HepG2 (cell line): Measurements from ENCODE around the gene MAGI1. TPM values are rescaled to one million over a fixed set of nuclear protein-coding genes. Genes with fewer than 3 reads are reported as not detected.
A peak's percentile ranks its signal among the peaks of the same experiment; 100 is the strongest.

ENCODE experiments used
- ARNTL ChIP-seq: sonication (generic); formaldehyde crosslinking; IDR thresholded peaks from 2 replicates; pipeline ENCODE4 v1.4.0; 2020; ENCODE audit warnings: mild to moderate bottlenecking, missing genetic modification reagents
- GLI4 ChIP-seq: sonication (generic); formaldehyde crosslinking; IDR thresholded peaks from 2 replicates; pipeline ENCODE4 v1.5.1; 2020; ENCODE audit warnings: missing genetic modification reagents, mild to moderate bottlenecking, moderate library complexity, borderline replicate concordance
- IKZF4 ChIP-seq: sonication (generic); formaldehyde crosslinking; IDR thresholded peaks from 2 replicates; pipeline ENCODE4 v1.5.1; 2020; ENCODE audit warnings: borderline replicate concordance, mild to moderate bottlenecking, low read depth, missing genetic modification reagents; ENCODE audit errors: not compliant biosample characterization
- LCORL ChIP-seq, 2 experiments: fragments of 450-650 bp in 1 of 2; sonication (generic) in 1 of 2; formaldehyde crosslinking in 1 of 2; IDR thresholded peaks; 2 replicates each; pipeline versions ENCODE4 v1.5.0 to v1.6.1; 2017 to 2020; ENCODE audit warnings: antibody characterized with exemption in 1 of 2, missing genetic modification reagents in 1 of 2
- NR1H2 ChIP-seq: sonication (generic); formaldehyde crosslinking; IDR thresholded peaks from 2 replicates; pipeline ENCODE4 v1.8.1; 2022; ENCODE audit warnings: low read depth, missing genetic modification reagents, borderline replicate concordance
- PPARG ChIP-seq: conservative IDR thresholded peaks from 2 replicates; pipeline ENCODE4 v1.6.1; 2016; ENCODE audit warnings: missing biosample characterization, missing genetic modification reagents
- REPIN1 ChIP-seq: sonication (generic); formaldehyde crosslinking; IDR thresholded peaks from 2 replicates; pipeline ENCODE4 v1.8.0; 2022; ENCODE audit warnings: missing genetic modification reagents, low read depth, mild to moderate bottlenecking, borderline replicate concordance
- SAP130 ChIP-seq: IDR thresholded peaks from 2 replicates; pipeline ENCODE4 v1.6.1; 2016; ENCODE audit warnings: low read depth
- TARDBP ChIP-seq: sonication (generic); formaldehyde crosslinking; IDR thresholded peaks from 2 replicates; pipeline ENCODE4 v1.8.0; 2022; ENCODE audit warnings: mild to moderate bottlenecking, missing genetic modification reagents
- TOE1 ChIP-seq: sonication (generic); formaldehyde crosslinking; IDR thresholded peaks from 2 replicates; pipeline ENCODE4 v1.4.0; 2020; ENCODE audit warnings: mild to moderate bottlenecking, missing genetic modification reagents
- TSC22D2 ChIP-seq: sonication (generic); formaldehyde crosslinking; IDR thresholded peaks from 2 replicates; pipeline ENCODE4 v1.5.1; 2020; ENCODE audit warnings: missing genetic modification reagents, mild to moderate bottlenecking, borderline replicate concordance
- YEATS2 ChIP-seq: sonication (generic); formaldehyde crosslinking; IDR thresholded peaks from 2 replicates; pipeline ENCODE4 v1.4.0; 2020; ENCODE audit warnings: missing genetic modification reagents, borderline replicate concordance
- ZNF230 ChIP-seq: sonication (generic); formaldehyde crosslinking; IDR thresholded peaks from 2 replicates; pipeline ENCODE4 v1.4.0; 2020; ENCODE audit warnings: mild to moderate bottlenecking, missing genetic modification reagents
- ZNF383 ChIP-seq: sonication (generic); formaldehyde crosslinking; IDR thresholded peaks from 2 replicates; pipeline ENCODE4 v1.4.0; 2020; ENCODE audit warnings: missing genetic modification reagents, mild to moderate bottlenecking, borderline replicate concordance
- ZNF496 ChIP-seq: sonication (generic); formaldehyde crosslinking; IDR thresholded peaks from 2 replicates; pipeline ENCODE4 v1.8.1; 2023; ENCODE audit warnings: mild to moderate bottlenecking, moderate library complexity, missing genetic modification reagents; ENCODE audit not compliant: insufficient replicate concordance
- ZNF598 ChIP-seq: sonication (generic); formaldehyde crosslinking; IDR thresholded peaks from 2 replicates; pipeline ENCODE4 v1.5.1; 2020; ENCODE audit warnings: mild to moderate bottlenecking, missing genetic modification reagents, borderline replicate concordance
- polyA plus RNA-seq, 8 experiments: library from polyadenylated mRNA; depleted of rRNA in 3 of 8; stranded (reverse) in 7 of 8; unstranded in 1 of 8; fragments of >200 nt; fragmentation: Illumina TruSeq in 4 of 8; extraction: Trizol in 4 of 8; gene quantifications; 2 replicates each; pipeline versions ENCODE4 v1.2.1 to v1.2.3, GENCODE V29; 2011 to 2016; ENCODE audit warnings: low read depth in 4 of 8, missing spikeins in 1 of 8, mixed read lengths in 1 of 8; ENCODE audit not compliant: insufficient read depth in 1 of 8
- total RNA-seq, 5 experiments: library from RNA; depleted of rRNA; stranded (reverse); fragments of >200 nt; fragmentation: Illumina TruSeq; extraction: Trizol; gene quantifications; 2 replicates each; pipeline ENCODE4 v1.2.3, GENCODE V29; 2016; ENCODE audit warnings: low read depth in 1 of 5
- TF ChIP-seq, protein P1 (sequence below): sonication (generic); formaldehyde crosslinking; IDR thresholded peaks from 2 replicates; pipeline ENCODE4 v1.4.0; 2020; ENCODE audit warnings: mild to moderate bottlenecking, missing genetic modification reagents
- TF ChIP-seq, protein P2 (sequence below): IDR thresholded peaks from 2 replicates; pipeline ENCODE4 v1.6.1; 2016; ENCODE audit warnings: low read depth, control low read depth
- TF ChIP-seq, protein P3 (sequence below): IDR thresholded peaks from 2 replicates; pipeline ENCODE4 v1.6.1; 2016
- TF ChIP-seq, protein P4 (sequence below): sonication (generic); formaldehyde crosslinking; IDR thresholded peaks from 2 replicates; pipeline ENCODE4 v1.4.0; 2020; ENCODE audit warnings: missing genetic modification reagents
- TF ChIP-seq, protein P5 (sequence below): sonication (generic); formaldehyde crosslinking; IDR thresholded peaks from 2 replicates; pipeline ENCODE4 v1.4.0; 2020; ENCODE audit warnings: missing genetic modification reagents

The MAGI1 gene
- total and polyA plus RNA-seq, 2 of the 13 experiments (the other 11 are each of a cell fraction or from before 2014, with no cell fraction given): 22.2 to 26.0 TPM

DNA sequence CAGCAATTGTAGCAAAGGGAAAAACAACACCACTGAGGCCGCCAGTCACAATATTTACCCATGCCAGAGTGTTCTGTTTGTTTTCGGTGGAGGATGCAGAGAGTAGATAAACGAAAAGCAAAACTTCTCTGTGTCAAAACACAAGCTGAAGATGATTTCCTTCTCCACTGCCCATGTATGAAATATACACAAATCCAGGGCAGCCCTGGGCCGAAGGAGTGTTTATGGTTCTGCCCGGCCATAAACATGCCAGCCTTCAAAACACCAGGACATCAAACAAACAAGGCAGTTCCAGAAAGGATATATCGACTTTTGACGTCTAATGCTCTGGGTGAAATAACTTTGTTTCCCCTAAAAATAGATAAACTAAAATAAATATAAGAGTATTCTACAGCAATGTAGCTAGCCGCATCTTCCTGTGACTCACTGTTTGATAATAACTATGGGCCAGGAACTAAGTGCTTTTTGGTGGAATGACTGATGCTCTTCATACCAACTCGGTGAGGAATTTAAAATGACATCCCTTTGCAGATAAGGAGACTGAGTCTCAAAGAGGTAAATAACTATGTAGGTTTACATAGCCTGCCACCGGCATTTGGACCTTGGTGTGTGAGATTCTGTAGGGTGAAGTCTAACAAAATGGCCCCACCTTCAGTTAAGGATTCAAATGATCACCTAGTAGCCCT is 82.8 kb downstream of the MAGI1 start (continued):
- TF ChIP-seq, protein P1, sequence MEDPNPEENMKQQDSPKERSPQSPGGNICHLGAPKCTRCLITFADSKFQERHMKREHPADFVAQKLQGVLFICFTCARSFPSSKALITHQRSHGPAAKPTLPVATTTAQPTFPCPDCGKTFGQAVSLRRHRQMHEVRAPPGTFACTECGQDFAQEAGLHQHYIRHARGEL: no peak
- no peak for TF ChIP-seq ZNF598 (CRISPR knock-in tag)
- TF ChIP-seq, protein P2, sequence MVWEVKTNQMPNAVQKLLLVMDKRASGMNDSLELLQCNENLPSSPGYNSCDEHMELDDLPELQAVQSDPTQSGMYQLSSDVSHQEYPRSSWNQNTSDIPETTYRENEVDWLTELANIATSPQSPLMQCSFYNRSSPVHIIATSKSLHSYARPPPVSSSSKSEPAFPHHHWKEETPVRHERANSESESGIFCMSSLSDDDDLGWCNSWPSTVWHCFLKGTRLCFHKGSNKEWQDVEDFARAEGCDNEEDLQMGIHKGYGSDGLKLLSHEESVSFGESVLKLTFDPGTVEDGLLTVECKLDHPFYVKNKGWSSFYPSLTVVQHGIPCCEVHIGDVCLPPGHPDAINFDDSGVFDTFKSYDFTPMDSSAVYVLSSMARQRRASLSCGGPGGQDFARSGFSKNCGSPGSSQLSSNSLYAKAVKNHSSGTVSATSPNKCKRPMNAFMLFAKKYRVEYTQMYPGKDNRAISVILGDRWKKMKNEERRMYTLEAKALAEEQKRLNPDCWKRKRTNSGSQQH: no peak
- no peak for TF ChIP-seq GLI4 (CRISPR knock-in tag)
- TF ChIP-seq TOE1: no peak
- TF ChIP-seq TARDBP: peak; percentile 65; the same call in 1 of the 2 replicates
- TF ChIP-seq IKZF4 (CRISPR knock-in tag): no peak
- TF ChIP-seq NR1H2 (CRISPR knock-in tag): no peak
- TF ChIP-seq ZNF496 (CRISPR knock-in tag): no peak
- TF ChIP-seq ARNTL: 0 out of 2 replicates have a peak, but pooled peaks have one; percentile 38
- TF ChIP-seq TSC22D2 (CRISPR knock-in tag): no peak
- TF ChIP-seq ZNF230 (CRISPR knock-in tag): no peak
- no peak for TF ChIP-seq ZNF383 (CRISPR knock-in tag)
- no peak for TF ChIP-seq LCORL (IDR thresholded peaks at IDR 0.05)
- 0 out of 2 replicates have a peak, but pooled peaks have one; percentile 25 for TF ChIP-seq LCORL (CRISPR knock-in tag; IDR thresholded peaks at IDR 0.05)
- peak; percentile 70 for TF ChIP-seq PPARG (CRISPR knock-in tag)
- 0 out of 2 replicates have a peak, but pooled peaks have one; percentile 26 for TF ChIP-seq REPIN1 (CRISPR knock-in tag)
- TF ChIP-seq, protein P3, sequence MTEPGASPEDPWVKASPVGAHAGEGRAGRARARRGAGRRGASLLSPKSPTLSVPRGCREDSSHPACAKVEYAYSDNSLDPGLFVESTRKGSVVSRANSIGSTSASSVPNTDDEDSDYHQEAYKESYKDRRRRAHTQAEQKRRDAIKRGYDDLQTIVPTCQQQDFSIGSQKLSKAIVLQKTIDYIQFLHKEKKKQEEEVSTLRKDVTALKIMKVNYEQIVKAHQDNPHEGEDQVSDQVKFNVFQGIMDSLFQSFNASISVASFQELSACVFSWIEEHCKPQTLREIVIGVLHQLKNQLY (CRISPR knock-in tag): 0 out of 2 replicates have a peak, but pooled peaks have one; percentile 15
- TF ChIP-seq, protein P4, sequence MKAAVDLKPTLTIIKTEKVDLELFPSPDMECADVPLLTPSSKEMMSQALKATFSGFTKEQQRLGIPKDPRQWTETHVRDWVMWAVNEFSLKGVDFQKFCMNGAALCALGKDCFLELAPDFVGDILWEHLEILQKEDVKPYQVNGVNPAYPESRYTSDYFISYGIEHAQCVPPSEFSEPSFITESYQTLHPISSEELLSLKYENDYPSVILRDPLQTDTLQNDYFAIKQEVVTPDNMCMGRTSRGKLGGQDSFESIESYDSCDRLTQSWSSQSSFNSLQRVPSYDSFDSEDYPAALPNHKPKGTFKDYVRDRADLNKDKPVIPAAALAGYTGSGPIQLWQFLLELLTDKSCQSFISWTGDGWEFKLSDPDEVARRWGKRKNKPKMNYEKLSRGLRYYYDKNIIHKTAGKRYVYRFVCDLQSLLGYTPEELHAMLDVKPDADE (CRISPR knock-in tag): no peak
- TF ChIP-seq, protein P5, sequence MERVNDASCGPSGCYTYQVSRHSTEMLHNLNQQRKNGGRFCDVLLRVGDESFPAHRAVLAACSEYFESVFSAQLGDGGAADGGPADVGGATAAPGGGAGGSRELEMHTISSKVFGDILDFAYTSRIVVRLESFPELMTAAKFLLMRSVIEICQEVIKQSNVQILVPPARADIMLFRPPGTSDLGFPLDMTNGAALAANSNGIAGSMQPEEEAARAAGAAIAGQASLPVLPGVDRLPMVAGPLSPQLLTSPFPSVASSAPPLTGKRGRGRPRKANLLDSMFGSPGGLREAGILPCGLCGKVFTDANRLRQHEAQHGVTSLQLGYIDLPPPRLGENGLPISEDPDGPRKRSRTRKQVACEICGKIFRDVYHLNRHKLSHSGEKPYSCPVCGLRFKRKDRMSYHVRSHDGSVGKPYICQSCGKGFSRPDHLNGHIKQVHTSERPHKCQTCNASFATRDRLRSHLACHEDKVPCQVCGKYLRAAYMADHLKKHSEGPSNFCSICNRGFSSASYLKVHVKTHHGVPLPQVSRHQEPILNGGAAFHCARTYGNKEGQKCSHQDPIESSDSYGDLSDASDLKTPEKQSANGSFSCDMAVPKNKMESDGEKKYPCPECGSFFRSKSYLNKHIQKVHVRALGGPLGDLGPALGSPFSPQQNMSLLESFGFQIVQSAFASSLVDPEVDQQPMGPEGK (CRISPR knock-in tag): peak; percentile 31; the same call in 1 of the 2 replicates
- TF ChIP-seq YEATS2 (CRISPR knock-in tag): no peak
- peak; percentile 55 for TF ChIP-seq SAP130 (CRISPR knock-in tag)
